Measurements from ENCODE around the gene DENND1B.

DNA sequence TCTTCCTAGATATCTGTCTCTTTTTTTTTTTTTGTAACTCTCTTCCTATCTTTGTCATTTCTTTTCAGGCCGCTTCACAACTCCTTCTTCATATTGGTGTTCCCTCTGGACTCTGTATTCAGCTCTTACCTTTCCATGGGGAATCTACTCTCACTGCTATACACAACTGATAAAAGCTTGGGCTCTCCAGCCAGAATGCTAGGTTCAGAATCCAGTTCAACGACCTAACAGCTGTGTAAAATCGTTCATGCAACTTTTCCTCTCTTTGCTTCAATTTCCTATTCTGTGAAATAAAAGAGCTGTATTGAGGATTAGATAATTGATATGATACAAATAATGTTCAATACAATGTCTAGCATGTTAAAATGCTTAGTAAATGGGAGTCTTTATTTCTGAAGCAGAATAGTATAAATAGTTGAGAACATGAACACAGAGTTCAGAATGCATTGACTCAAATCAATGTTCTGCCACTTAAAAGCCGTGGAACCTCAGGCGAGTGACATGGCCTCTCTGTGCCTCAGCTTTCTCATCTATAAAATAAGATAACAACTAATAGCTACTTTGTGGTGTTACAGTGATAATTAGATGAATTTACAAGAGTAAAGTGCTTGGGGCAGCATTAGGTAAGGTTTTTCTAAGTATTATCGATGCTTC is 88.5 kb downstream of the DENND1B start:
- TF ChIP-seq CTCF (IDR thresholded peaks at IDR 0.05), result no peak
- no peak for TF ChIP-seq POLR2A (IDR thresholded peaks at IDR 0.05)
- TF ChIP-seq EP300 (IDR thresholded peaks at IDR 0.05), result no peak
